ENCODE measurements around the gene SLC22A5.
"Not testable (repeated sequence)": the region's sequence is repeated elsewhere in the genome, so short reads cannot be mapped to it uniquely, and the experiment has no call there.

Gene SLC22A5

GRCh38 chr5:132397224-132397623 is 27.7 kb downstream of the SLC22A5 start:
- no peak overlapping the region for H3K4me3 ChIP-seq (ENCODE audit: control insufficient read depth, low read depth, low read length)
- no peak for TF ChIP-seq CTCF (IDR thresholded peaks at IDR 0.05; ENCODE audit: control insufficient read depth, insufficient read depth, low read depth, low read length, missing control alignments)
- DNase-seq (ENCODE audit: low read depth), result no peak

GRCh38 chr5:132397936-132398675 is 28.6 kb downstream of the SLC22A5 start:
- H3K4me3 ChIP-seq (ENCODE audit: control insufficient read depth, low read depth, low read length); DNase-seq (ENCODE audit: low read depth): not testable (repeated sequence)

GRCh38 chr5:132404041-132404440 is 34.5 kb downstream of the SLC22A5 start:
- not testable (repeated sequence) for H3K4me3 ChIP-seq (ENCODE audit: control insufficient read depth, low read depth, low read length); DNase-seq (ENCODE audit: low read depth)

- no peak for DNase-seq (ENCODE audit: low read depth)
- no peak for TF ChIP-seq CTCF (IDR thresholded peaks at IDR 0.05; ENCODE audit: control insufficient read depth, insufficient read depth, low read depth, low read length, missing control alignments)
- H3K4me3 ChIP-seq (ENCODE audit: control insufficient read depth, low read depth, low read length), result no peak overlapping the region
Observed at GRCh38 chr5:132405646-132406045, 36.1 kb downstream of the SLC22A5 start.

GRCh38 chr5:132406144-132406783 is 36.8 kb downstream of the SLC22A5 start:
- no peak for TF ChIP-seq CTCF (IDR thresholded peaks at IDR 0.05; ENCODE audit: control insufficient read depth, insufficient read depth, low read depth, low read length, missing control alignments)
- H3K4me3 ChIP-seq (ENCODE audit: control insufficient read depth, low read depth, low read length), result no peak overlapping the region
- no peak for DNase-seq (ENCODE audit: low read depth)

- DNase-seq (ENCODE audit: low read depth), result no peak
- H3K4me3 ChIP-seq (ENCODE audit: control insufficient read depth, low read depth, low read length), result no peak overlapping the region
- TF ChIP-seq CTCF (IDR thresholded peaks at IDR 0.05; ENCODE audit: control insufficient read depth, insufficient read depth, low read depth, low read length, missing control alignments), result no peak
Observed at GRCh38 chr5:132407970-132408369, 38.5 kb downstream of the SLC22A5 start.

- no peak for TF ChIP-seq CTCF (IDR thresholded peaks at IDR 0.05; ENCODE audit: control insufficient read depth, insufficient read depth, low read depth, low read length, missing control alignments)
- DNase-seq (ENCODE audit: low read depth), result no peak
- H3K4me3 ChIP-seq (ENCODE audit: control insufficient read depth, low read depth, low read length), result no peak overlapping the region
Observed at GRCh38 chr5:132408456-132408855, 38.9 kb downstream of the SLC22A5 start.
